Measurements from ENCODE around the gene DMWD.

DMWD gene

GRCh38 chr19:45824041-45824471 is 31.4 kb upstream of the DMWD start:
- H3K36me3 ChIP-seq (ENCODE audit: control insufficient read depth, low read depth, low read length): peaks cover 65% of the 10 kb centered on the region
- no peak overlapping the region for H3K27ac ChIP-seq (ENCODE audit: low read length)
- H3K9ac ChIP-seq (ENCODE audit: low read length): no peak overlapping the region
- H3K4me3 ChIP-seq (ENCODE audit: low read length): no peak overlapping the region
- no peaks in the 10 kb centered on the region for H3K4me1 ChIP-seq (ENCODE audit: control insufficient read depth, low read depth, low read length)
- H3K27me3 ChIP-seq (ENCODE audit: control insufficient read depth, insufficient read depth, low read length): no peaks in the 10 kb centered on the region
- H3K9me3 ChIP-seq (ENCODE audit: control insufficient read depth, low read depth, low read length): no peaks in the 10 kb centered on the region

GRCh38 chr19:45823182-45823581 is 30.5 kb upstream of the DMWD start:
- no peaks in the 10 kb centered on the region for H3K27me3 ChIP-seq (ENCODE audit: control insufficient read depth, insufficient read depth, low read length)
- H3K36me3 ChIP-seq (ENCODE audit: control insufficient read depth, low read depth, low read length): peaks cover 56% of the 10 kb centered on the region
- H3K4me3 ChIP-seq (ENCODE audit: low read length): no peak overlapping the region
- peaks cover 3% of the 10 kb centered on the region for H3K4me1 ChIP-seq (ENCODE audit: control insufficient read depth, low read depth, low read length)
- no peaks in the 10 kb centered on the region for H3K9me3 ChIP-seq (ENCODE audit: control insufficient read depth, low read depth, low read length)
- no peak overlapping the region for H3K9ac ChIP-seq (ENCODE audit: low read length)
- H3K27ac ChIP-seq (ENCODE audit: low read length): no peak overlapping the region

DNA sequence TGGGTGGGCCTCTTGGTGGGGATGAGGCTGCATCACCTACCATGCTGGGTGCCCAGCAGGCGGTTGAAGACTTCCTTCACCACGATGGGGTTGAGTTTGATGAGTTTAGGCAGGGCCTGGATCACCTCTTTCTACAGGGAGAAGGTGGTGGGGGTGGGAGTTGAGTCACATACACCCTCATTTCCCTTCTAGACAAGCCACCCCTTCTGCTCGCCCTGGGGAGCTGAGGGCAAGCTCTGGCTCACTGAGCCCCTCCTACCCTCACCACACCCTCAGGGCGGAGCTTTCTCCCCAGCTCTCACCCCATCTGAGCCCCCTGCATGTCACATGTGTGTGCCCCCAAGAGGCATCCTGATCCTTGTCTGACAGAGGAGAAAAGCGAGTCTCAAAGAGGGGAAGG is 30.1 kb upstream of the DMWD start:
- H3K9ac ChIP-seq (ENCODE audit: low read length): no peak overlapping the region
- H3K36me3 ChIP-seq (ENCODE audit: control insufficient read depth, low read depth, low read length): peaks cover 52% of the 10 kb centered on the region

DNA sequence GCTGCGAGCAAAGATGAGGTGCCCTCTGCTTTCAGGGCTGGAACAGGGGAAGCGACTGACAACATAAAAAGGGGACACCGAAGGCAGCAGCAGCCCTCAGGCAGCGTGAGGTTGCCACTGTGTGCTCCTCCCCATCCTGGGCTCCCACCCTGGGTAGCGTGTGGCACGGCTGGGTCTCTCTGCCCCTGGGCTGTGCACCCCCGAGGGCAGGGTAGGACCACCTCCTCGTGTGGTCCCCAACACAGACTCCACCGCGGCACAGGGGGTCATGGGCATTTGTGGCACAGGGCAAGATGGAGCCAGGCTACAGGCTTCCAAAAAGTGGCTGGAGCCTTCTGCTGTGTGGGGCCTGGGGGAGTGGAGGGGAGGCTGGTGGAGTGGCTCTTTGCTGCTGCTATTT is 28.9 kb upstream of the DMWD start:
- no peak overlapping the region for H3K4me3 ChIP-seq (ENCODE audit: low read length)
- no peak overlapping the region for H3K9ac ChIP-seq (ENCODE audit: low read length)
- no peak overlapping the region for H3K27ac ChIP-seq (ENCODE audit: low read length)
- H3K27me3 ChIP-seq (ENCODE audit: control insufficient read depth, insufficient read depth, low read length): no peaks in the 10 kb centered on the region
- peaks cover 42% of the 10 kb centered on the region for H3K36me3 ChIP-seq (ENCODE audit: control insufficient read depth, low read depth, low read length)
- H3K4me1 ChIP-seq (ENCODE audit: control insufficient read depth, low read depth, low read length): peaks cover 17% of the 10 kb centered on the region
- H3K9me3 ChIP-seq (ENCODE audit: control insufficient read depth, low read depth, low read length): no peaks in the 10 kb centered on the region

More for the DNA sequence above, 30.1 kb upstream of the DMWD start:
- H3K4me3 ChIP-seq (ENCODE audit: low read length): no peak overlapping the region
- H3K9me3 ChIP-seq (ENCODE audit: control insufficient read depth, low read depth, low read length): no peaks in the 10 kb centered on the region
- H3K27me3 ChIP-seq (ENCODE audit: control insufficient read depth, insufficient read depth, low read length): no peaks in the 10 kb centered on the region
- no peak overlapping the region for H3K27ac ChIP-seq (ENCODE audit: low read length)
- peaks cover 8% of the 10 kb centered on the region for H3K4me1 ChIP-seq (ENCODE audit: control insufficient read depth, low read depth, low read length)

GRCh38 chr19:45821103-45821521 is 28.5 kb upstream of the DMWD start:
- Histone ChIP-seq H3K27ac (ENCODE audit: low read length) (no peak overlapping the region), H3K36me3 (ENCODE audit: control insufficient read depth, low read depth, low read length) (peaks cover 40% of the 10 kb centered on the region), H3K4me1 (ENCODE audit: control insufficient read depth, low read depth, low read length) (peaks cover 21% of the 10 kb centered on the region), H3K4me3 (ENCODE audit: low read length) (no peak overlapping the region), H3K9me3 (ENCODE audit: control insufficient read depth, low read depth, low read length) (no peaks in the 10 kb centered on the region), H3K9ac (ENCODE audit: low read length) (no peak overlapping the region), H3K27me3 (ENCODE audit: control insufficient read depth, insufficient read depth, low read length) (no peaks in the 10 kb centered on the region)

GRCh38 chr19:45820413-45821102 is 27.9 kb upstream of the DMWD start:
- Histone ChIP-seq H3K27ac (ENCODE audit: low read length) (no peak overlapping the region), H3K27me3 (ENCODE audit: control insufficient read depth, insufficient read depth, low read length) (no peaks in the 10 kb centered on the region), H3K4me1 (ENCODE audit: control insufficient read depth, low read depth, low read length) (peaks cover 21% of the 10 kb centered on the region), H3K9me3 (ENCODE audit: control insufficient read depth, low read depth, low read length) (no peaks in the 10 kb centered on the region), H3K9ac (ENCODE audit: low read length) (no peak overlapping the region), H3K36me3 (ENCODE audit: control insufficient read depth, low read depth, low read length) (peaks cover 34% of the 10 kb centered on the region), H3K4me3 (ENCODE audit: low read length) (no peak overlapping the region)

DNA sequence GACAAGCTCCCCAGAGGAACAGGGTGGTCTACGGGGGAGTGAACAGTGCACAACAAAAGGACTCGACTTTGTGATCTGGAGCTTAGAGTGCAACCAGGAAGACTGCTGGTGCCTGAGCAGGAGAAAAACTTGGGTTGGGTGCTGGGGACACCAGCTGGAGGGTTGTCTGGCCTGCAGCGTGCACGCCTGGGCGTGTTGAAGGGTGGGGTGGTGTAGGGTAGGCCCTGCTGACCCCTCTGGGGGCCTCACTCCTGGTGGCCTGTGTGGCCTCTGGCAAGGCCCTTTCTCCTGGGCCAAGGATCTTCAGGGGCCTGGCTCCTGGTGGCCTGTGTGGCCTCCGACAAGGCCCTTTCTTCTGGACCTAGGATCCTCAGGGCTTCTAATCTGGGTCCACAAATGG is 27.1 kb upstream of the DMWD start:
- Histone ChIP-seq H3K4me1 (ENCODE audit: control insufficient read depth, low read depth, low read length) (peaks cover 21% of the 10 kb centered on the region), H3K27ac (ENCODE audit: low read length) (no peak overlapping the region), H3K4me3 (ENCODE audit: low read length) (no peak overlapping the region), H3K9me3 (ENCODE audit: control insufficient read depth, low read depth, low read length) (no peaks in the 10 kb centered on the region), H3K36me3 (ENCODE audit: control insufficient read depth, low read depth, low read length) (peaks cover 27% of the 10 kb centered on the region), H3K9ac (ENCODE audit: low read length) (no peak overlapping the region), H3K27me3 (ENCODE audit: control insufficient read depth, insufficient read depth, low read length) (no peaks in the 10 kb centered on the region)

- Histone ChIP-seq H3K27ac (ENCODE audit: low read length) (no peak overlapping the region), H3K4me1 (ENCODE audit: control insufficient read depth, low read depth, low read length) (peaks cover 21% of the 10 kb centered on the region), H3K4me3 (ENCODE audit: low read length) (peak overlapping the region; percentile 3), H3K27me3 (ENCODE audit: control insufficient read depth, insufficient read depth, low read length) (no peaks in the 10 kb centered on the region), H3K9me3 (ENCODE audit: control insufficient read depth, low read depth, low read length) (no peaks in the 10 kb centered on the region), H3K36me3 (ENCODE audit: control insufficient read depth, low read depth, low read length) (peaks cover 8% of the 10 kb centered on the region), H3K9ac (ENCODE audit: low read length) (no peak overlapping the region)
Measured at GRCh38 chr19:45817725-45818301, 25.2 kb upstream of the DMWD start.

DNA sequence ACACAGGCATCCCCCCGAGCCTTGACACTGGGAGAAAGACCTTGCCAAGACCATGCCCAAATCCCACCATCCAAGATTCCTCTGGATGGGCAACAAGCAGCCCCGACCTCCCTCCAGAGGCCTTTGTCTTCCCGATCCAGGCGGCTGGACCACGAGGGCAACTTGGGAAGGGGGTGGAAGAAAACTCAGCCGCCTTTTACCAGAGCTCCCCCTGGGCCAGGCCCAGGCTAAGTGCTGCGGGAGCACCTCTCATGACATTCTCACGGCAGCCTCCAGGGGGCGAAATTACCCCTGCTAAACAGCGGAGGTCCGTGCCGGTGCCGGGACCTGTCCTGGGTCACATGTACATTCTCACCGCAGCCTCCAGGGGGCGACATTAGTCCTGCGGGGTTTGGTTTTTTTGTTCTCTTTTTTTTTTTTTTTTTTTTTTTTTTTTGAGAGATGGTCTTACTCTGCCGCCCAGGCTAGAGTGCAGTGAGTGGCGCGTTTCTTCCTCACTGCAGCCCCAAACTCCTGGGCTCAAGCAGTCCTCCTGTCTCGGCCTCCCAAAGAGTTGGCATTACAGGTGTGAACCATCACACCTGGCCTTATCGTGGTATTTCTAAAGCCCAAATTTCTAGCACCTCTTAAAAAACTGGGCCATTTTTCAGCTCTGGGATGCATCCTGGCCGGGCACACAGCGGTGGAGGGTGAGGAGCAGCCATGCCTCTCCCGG is 24.5 kb upstream of the DMWD start:
- Histone ChIP-seq H3K4me1 (ENCODE audit: control insufficient read depth, low read depth, low read length) (peaks cover 21% of the 10 kb centered on the region), H3K9me3 (ENCODE audit: control insufficient read depth, low read depth, low read length) (no peaks in the 10 kb centered on the region), H3K27ac (ENCODE audit: low read length) (peak overlapping the region; percentile 89), H3K27me3 (ENCODE audit: control insufficient read depth, insufficient read depth, low read length) (no peaks in the 10 kb centered on the region), H3K4me3 (ENCODE audit: low read length) (peak overlapping the region; percentile 65), H3K9ac (ENCODE audit: low read length) (peak overlapping the region; percentile 82), H3K36me3 (ENCODE audit: control insufficient read depth, low read depth, low read length) (peaks cover 3% of the 10 kb centered on the region)

- no peaks in the 10 kb centered on the region for H3K27me3 ChIP-seq (ENCODE audit: control insufficient read depth, insufficient read depth, low read length)
- peaks cover 2% of the 10 kb centered on the region for H3K36me3 ChIP-seq (ENCODE audit: control insufficient read depth, low read depth, low read length)
- H3K4me3 ChIP-seq (ENCODE audit: low read length): peak overlapping the region; percentile 65
- H3K4me1 ChIP-seq (ENCODE audit: control insufficient read depth, low read depth, low read length): peaks cover 21% of the 10 kb centered on the region
- no peaks in the 10 kb centered on the region for H3K9me3 ChIP-seq (ENCODE audit: control insufficient read depth, low read depth, low read length)
- H3K9ac ChIP-seq (ENCODE audit: low read length): peak overlapping the region; percentile 82
- H3K27ac ChIP-seq (ENCODE audit: low read length): peak overlapping the region; percentile 89
Measured at GRCh38 chr19:45816236-45817009, 23.8 kb upstream of the DMWD start.

DNA sequence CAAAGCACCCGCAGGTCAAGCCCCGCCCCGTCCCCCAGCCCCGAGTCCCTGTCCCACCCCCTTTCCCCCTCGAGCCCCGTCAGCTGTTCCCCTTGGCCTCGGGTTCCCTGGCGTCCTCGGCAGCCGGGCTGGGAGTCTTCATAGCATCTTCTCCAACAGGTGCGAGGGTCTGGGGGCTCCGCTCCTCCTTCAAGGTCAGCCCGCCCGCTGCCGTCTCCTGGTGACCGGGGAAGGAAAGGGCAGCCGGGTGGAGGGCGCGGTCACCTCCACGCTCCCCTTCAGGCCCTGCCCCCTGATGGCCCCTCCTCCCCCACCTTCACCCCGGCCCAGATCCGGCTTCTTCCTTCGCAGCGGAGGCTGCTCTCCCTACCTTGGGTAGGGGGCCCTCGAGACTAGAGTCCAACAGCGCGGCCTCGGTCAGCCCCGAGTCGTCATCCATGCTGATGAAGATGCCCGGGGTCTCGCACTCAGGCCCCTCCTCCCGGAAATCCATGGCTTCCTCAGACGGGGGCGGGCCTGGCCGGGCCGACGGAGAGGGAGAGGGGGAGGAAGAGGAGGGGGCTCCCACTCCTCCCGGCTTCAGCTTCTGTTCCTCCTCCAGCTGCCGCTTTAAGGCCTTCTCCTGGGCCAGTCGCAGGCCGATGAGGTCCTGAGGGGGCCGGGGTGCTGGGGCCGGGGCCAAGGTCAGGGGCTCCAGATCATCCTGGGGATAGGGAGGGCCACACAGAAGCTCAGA is 23.0 kb upstream of the DMWD start:
- no peaks in the 10 kb centered on the region for H3K27me3 ChIP-seq (ENCODE audit: control insufficient read depth, insufficient read depth, low read length)
- H3K36me3 ChIP-seq (ENCODE audit: control insufficient read depth, low read depth, low read length): no peaks in the 10 kb centered on the region
- peak overlapping the region; percentile 65 for H3K4me3 ChIP-seq (ENCODE audit: low read length)
- H3K9me3 ChIP-seq (ENCODE audit: control insufficient read depth, low read depth, low read length): no peaks in the 10 kb centered on the region
- peak overlapping the region; percentile 82 for H3K9ac ChIP-seq (ENCODE audit: low read length)
- H3K4me1 ChIP-seq (ENCODE audit: control insufficient read depth, low read depth, low read length): peaks cover 21% of the 10 kb centered on the region
- H3K27ac ChIP-seq (ENCODE audit: low read length): peak overlapping the region; percentile 89
